ENCODE results near the gene TEX14. TPM values are rescaled to one million over a fixed set of nuclear protein-coding genes. Genes with fewer than 3 reads are reported as not detected.
A peak's percentile ranks its signal among the peaks of the same experiment; 100 is the strongest.

Gene TEX14
- total RNA-seq, 1 experiment from 2014 or later = 2.5 TPM

Small RNA genes lying within 50 kb of the gene (small RNA-seq; reads per million reads assigned to genes)
- gene AC011195.1 (not detected), gene RF00012 (0.98 reads per million, percentile 73 among the genes with 10 or more reads in this experiment), gene RNU1-108P (not detected), gene RNU1-52P (not detected), gene RNU1-85P (0.50 reads per million, percentile 55 among the genes with 10 or more reads in this experiment)

Other genes with a start within 250 kb of the TEX14 start
- not detected in 2 replicates for gene HSF5, start 203.6 kb downstream of the TEX14 start, total RNA-seq (2014; rRNA removed; shearing (Covaris generic))
- gene MTMR4, start 177.4 kb downstream of the TEX14 start, total RNA-seq (2014; rRNA removed; shearing (Covaris generic)) = 32.3 and 34.4 TPM in 2 replicates
- 59.6 and 78.1 TPM in 2 replicates for gene RAD51C, start 557 bp upstream of the TEX14 start, total RNA-seq (2014; rRNA removed; shearing (Covaris generic))
- gene PPM1E, start 63.8 kb upstream of the TEX14 start, total RNA-seq (2014; rRNA removed; shearing (Covaris generic)) = 0.43 and 0.47 TPM in 2 replicates